Astrocyte of the hippocampus (primary cell): ENCODE measurements around the gene KRT86.
"Not testable (repeated sequence)": the region's sequence is repeated elsewhere in the genome, so short reads cannot be mapped to it uniquely, and the experiment has no call there.

Experiments
- DNase-seq: peaks from one replicate; pipeline ENCODE4 v3.0.0; 2011; ENCODE audit warnings: low read depth, low spot score

Gene KRT86

DNA sequence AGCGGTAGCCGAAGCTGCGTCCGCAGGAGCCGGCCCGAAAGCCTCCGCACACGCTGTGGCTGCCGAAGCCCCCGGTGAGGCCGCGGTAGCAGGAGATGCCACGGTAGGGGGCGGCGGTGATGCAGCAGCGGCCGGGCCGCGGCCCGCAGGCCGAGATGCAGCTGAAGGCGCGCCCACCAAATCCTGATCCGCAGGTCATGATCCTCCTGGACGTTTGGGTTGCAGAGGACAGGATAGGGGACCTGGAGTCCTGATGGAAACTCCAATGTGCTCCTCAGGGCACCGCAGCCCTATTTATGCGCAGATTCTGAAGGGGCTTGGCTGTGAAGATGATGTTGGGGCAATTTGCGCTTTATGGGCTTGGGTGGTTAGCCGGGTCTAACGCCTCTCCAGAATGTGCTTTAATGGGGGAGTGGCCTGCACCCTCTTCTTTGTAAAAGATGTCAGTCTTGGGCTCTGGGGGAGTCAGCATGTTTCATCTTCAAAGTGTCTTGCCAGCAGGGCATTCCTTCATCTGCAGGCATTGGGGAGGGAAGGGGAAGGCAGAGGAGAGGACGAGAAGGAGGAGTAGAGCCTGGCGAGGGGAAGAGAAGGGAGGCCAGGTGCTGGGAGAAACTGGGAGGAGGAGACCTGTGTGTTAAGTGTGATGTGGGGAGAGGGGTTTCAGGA lies 17.0 kb downstream of the KRT86 start, which contains the start of gene KRT81:
TSS of gene KRT81 (minus strand) at position 268 of the 669 bp plus-strand sequence. CDS start at position 199, 69 bp downstream.
- no peak for DNase-seq

- DNase-seq = no peak
Measured at GRCh38 chr12:52293926-52294325, 19.5 kb downstream of the KRT86 start.

- no peak for DNase-seq
Measured at GRCh38 chr12:52294803-52295202, 20.4 kb downstream of the KRT86 start.

DNA sequence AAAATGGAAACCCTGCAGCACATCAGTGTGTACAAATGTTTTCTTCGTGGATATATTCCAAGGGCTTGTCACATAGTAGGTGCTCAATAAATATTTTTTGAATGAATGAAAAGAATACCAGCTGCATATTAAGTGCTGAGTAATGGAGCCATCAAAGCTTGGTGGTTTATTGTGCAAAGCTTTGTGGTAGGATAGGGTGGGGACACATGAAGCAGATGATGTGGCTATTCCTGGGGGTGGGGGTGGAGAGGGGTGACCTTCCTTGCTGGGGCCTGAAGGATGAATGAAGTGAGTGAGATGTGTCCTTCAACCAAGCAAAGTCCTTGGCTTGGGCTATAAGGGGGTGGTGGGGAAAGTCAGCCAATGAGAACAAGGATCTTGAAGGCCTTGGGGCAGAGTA lies 21.2 kb downstream of the KRT86 start:
- DNase-seq = no peak

DNA sequence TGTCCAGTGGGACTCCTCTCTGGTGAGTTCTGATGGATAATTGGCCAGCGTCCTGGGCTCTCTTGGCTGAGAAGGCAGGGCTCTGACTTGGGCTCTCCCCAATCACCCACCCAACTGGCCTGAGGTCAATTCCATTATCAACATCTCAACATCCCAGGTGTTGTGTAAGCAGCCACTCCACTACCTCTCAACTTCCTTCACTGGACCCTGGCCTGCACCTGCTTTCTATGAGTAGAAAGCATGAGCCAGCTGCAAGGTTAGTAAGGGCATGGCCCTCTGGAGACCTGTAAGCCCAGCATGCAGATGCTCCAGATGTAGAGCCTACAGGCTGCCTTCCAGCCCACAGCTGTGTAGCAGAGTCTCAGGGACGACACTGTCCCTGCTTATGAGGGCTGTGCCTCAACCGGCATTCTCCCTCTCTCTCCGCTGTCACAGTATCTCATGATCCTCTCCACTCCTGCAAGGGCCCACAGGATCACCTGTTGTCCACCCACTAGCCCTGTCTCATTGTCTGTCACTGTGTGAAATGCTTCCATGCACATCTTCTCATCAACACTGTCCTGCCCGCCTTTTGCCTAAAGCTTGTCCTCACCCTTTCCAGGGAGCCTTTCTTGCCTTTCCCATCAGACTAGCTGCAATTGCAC lies 22.2 kb downstream of the KRT86 start:
- DNase-seq = no peak

- no peak for DNase-seq
Measured at GRCh38 chr12:52298677-52299190, 24.3 kb downstream of the KRT86 start.

DNA sequence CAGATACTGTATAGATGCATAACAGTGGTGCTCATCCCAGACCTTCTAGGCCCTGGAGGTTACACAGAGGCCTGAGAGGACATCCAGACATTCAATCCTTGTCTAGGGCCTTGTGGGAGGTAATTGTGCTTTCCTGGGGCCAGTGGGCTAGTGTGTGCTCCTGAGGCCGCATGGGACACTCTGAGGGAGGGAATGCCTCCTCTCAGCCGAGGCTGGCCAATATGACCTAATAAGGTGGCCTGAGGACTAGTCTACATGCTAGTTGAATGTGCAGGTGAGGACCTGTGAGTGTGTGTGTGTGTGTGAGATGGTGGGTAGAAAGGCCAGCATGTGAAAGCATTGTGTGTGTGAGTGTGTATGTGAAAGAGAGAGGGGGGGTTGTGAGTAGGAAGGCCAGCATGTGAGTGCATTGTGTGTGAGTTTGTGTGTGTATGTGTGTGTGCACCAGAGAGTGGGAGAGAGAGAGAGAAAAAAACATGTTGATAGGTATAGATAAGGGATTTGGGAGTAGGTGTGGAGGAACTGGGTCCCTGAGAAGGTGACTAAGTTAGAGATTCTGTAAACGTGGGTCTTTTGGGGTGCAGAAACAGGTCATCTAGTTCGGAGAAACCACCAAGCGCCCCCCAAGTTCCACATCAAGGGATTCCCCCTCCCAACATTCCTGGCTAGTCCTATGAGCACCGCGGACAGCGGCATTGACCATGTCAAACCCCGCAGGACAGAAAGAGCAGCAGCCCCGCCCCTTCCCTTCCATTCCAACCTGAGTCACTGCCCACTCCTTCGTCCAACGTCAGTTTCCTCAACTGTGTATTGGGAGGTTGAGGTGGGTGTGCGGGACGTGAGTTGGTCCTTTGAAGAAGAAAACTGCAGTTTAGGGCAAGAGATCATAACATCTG lies 26.6 kb downstream of the KRT86 start:
- DNase-seq = peak; percentile 50

- not testable (repeated sequence) for DNase-seq
Measured at GRCh38 chr12:52301721-52302120, 27.3 kb downstream of the KRT86 start.

DNA sequence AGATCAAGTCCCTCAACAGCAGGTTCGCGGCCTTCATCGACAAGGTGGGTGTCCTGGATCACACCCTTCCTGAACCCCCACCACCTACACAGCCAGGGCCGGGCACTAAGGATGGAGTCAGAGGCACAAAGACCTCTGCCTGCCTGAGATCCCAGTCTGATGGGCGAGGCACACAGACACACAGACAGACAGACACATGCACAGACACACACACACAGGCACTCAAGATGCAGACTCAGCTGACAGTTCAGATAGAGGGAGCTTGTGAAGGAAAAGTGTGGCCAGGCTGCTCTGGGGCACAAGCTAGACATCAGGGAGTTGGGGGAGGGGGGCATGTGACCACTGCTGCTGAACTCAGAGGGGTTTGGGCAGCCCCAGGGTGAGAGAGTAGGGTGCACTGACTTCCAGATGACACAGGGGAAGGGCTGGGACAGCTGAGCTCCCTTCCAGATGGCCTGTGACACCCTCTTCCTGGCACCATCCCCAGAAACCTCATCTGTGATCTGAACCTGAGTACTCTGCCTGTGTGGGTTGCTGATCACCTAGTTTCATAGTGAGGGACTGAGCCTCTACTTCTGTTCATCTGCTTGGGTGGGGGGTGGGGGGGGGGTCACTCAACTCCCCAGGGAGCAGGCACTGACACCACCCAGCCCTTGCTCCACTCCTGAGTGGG lies 27.9 kb downstream of the KRT86 start:
- not testable (repeated sequence) for DNase-seq

- DNase-seq = not testable (repeated sequence)
Measured at GRCh38 chr12:52304941-52305411, 30.5 kb downstream of the KRT86 start.

GRCh38 chr12:52305921-52306705 lies 31.7 kb downstream of the KRT86 start:
- no peak for DNase-seq

- no peak for DNase-seq
Measured at GRCh38 chr12:52306731-52307130, 32.3 kb downstream of the KRT86 start.

- peak; percentile 81 for DNase-seq
Measured at GRCh38 chr12:52307836-52308805, 33.7 kb downstream of the KRT86 start.

GRCh38 chr12:52308806-52309425 lies 34.5 kb downstream of the KRT86 start:
- no peak for DNase-seq

DNA sequence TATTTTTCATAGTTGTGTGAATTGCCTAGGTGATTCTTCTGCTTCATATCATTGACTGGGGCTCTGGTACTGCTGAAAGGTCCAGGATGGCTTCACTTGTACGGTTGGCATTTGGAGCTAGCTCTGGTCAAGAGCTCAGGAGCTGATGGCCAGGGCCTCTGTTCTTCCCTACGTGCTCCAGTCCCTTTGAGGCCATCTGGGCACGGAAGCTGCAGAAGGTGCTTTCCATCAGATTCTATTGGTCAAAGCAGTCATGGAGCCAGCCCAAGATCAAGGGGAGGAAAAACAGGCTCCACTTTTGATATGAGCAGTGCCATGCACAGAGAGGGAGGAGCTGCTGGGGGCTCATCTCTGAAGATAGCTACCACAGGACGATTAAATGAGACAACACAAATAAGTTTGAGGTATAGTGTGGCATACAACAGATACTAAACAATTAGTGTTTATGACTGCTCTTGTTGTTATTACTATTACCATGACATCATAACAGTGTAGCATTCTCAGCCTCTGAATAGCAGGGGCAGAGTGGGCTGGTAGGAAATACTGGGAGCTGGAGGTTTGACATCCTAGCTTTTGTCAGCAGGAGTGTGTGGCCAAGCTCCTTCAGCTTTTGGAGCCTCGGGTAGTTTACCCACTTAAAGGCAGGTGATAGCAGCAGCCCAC lies 36.3 kb downstream of the KRT86 start:
- peak; percentile 23 for DNase-seq

GRCh38 chr12:52311285-52311648 lies 36.8 kb downstream of the KRT86 start:
- no peak for DNase-seq

DNA sequence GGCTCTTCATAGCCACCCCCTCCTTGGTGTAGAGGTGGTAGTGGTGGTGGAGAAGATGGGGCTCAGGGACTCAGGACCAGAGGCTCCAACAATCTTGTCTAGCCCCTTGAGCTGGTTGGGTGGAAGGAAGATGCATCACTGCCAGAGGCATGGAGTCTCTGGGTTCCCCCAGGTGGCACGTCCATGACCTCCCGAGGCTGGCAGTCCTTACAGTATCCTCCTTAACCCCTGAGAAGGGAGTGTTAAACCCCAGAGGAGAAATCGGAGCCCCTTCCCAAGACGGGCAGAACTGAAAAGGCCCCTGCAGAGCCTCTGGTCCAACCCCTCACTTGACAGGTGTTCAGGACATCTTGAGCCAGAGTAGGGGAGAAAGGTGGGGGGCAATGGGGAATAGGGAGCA lies 37.6 kb downstream of the KRT86 start:
- DNase-seq = no peak

DNA sequence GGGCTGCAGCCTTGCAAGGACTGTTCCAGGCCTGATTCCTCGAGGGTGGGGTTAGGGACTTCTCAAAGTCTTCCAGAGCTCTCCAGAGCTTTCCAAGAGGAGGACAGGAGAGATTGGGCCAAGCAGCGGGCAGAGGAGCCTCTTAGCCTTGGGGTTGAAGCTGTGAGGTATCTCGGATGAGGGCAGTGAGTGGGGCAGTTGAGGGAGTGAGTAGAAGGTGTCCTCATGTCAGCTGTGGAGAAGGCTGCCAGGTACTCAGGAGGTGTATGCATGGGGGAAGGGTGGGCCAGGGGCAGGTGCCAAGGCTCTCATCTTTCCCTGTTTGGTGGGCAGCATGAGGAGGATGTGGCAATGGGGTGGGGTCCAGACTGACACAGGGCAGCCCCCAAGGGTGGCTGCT lies 39.0 kb downstream of the KRT86 start:
- no peak for DNase-seq
